ENCODE results near the gene CXorf38.

The CXorf38 gene, protein sequence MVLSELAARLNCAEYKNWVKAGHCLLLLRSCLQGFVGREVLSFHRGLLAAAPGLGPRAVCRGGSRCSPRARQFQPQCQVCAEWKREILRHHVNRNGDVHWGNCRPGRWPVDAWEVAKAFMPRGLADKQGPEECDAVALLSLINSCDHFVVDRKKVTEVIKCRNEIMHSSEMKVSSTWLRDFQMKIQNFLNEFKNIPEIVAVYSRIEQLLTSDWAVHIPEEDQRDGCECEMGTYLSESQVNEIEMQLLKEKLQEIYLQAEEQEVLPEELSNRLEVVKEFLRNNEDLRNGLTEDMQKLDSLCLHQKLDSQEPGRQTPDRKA

DNA sequence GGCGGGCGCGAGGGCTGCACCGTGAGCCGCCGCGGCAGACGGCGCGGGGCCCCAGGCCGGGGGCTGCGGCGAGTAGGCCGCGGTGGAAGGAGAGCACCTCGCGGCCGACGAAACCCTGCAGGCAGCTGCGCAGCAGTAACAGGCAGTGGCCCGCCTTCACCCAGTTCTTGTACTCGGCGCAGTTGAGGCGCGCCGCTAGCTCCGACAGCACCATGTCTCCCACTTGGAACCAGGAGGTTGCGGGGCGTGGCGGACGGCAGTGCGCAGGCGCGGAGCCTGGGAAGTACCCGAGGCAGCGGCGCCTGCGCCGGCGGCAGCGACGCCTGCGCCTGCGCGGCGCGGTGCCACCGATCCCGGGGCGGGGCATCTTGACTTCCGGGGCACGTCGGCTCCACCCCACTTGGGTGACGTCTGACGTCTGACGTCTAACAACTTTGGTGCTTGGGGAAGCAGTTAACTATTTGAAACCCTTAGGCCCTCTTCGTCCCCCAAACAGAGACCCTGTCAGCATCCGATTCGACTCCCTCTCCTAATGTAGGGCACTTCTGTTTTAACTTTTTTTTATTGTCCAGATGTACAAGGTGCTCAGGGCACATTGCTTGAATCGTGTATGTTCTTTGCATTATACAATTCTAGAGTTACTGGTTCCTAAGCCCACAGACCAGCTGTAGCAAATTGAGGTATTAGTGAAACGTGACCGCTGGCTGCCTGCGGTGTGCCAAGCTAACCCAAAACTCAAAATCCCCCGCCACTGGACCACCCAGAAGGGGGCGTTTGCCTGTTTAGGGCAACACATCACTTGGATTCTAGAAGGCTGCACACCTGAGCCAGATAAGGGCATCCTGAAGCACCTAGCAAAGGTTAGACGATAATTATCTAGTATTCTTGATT is at the start of gene CXorf38:
Gene CXorf38 (minus strand): TSS at position 255 of the 891 bp plus-strand sequence. CDS start 41 bp downstream, at position 214.
- in situ Hi-C loops (cut with MboI; ENCODE audit: low sequenced_read_pairs) = no loop called here

DNA sequence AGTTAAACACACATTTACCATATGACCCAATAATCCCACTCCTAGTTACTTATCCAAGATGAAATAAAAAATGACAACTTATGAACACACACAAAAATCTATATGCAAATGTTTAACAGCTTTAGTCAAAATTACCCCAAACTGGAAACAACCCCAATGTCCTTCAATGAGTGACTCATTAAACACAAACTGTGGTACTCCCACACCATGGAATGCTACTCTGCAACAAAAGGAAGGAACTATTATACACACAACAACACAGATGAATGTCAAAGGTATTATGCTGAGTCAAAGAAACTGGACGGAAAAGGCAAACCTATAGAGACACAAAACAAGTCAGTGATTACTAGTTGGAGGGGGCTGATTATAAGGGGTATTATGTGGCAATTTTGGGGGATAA is 47.4 kb upstream of the CXorf38 start:
- in situ Hi-C loops (cut with MboI; ENCODE audit: low sequenced_read_pairs) = no loop called here

DNA sequence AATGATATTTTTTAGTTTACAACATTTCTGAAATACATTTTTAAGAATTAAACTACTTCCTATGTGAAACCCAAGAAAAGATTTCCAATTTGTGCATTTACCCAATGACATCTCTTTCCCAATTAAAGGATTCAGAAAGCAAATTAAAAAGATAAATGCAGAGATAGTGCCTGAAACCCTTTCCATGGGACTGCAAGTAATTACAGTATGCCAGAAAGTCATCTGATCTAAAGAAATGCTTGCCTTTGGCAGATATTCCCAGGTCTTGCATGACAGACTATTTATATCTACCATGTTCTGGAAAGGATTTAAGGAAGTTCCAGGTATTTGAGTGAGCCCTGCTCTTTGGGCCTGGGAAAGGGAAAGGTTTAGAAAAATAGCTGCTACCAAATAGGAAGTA is 41.6 kb upstream of the CXorf38 start:
- in situ Hi-C loops (cut with MboI; ENCODE audit: low sequenced_read_pairs) = no loop called here

DNA sequence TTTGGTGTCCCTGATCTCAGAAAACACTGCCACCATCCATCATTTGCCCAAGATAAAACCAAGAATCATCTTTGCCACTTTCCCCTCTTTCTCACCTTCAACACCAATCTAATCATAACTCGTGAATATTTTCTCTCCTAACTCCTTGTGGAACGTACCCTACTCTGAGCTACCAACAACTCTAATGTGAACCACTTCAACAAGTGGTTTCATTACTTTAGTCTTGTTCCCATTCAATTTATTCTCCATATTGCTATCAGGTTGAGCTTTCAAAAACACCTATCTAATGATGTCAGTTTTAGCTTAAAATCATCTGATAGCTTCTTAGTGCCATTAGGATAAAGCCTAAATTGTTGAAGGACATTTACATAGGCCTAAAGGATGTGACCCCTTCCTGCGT is 39.8 kb upstream of the CXorf38 start:
- in situ Hi-C loops (cut with MboI; ENCODE audit: low sequenced_read_pairs) = no loop called here

DNA sequence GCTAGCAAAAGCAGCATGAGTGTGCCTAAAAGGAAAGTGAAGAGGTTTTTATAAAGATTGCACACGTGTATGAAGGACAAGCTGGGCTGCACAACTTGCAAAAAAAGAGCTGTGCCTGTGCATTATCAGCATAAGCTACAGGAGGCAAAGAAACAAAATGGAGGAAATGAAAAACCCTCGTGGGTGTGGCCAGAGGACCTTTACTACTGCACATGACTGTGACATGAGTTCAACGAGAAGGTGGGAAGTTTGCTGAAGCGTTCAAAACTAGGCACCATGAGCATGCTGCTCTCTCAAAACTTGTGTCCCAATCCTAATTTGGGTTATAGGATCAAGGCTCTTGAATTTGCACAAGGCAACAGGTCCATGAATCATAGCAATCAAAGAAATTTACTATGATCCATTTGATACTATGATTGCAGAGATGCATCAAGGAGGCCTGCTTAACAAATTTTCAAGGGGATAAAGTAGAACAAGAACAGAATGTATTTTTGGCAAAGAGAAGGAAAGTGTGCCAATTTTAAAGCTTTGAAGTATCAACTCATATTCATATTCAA is 38.1 kb upstream of the CXorf38 start:
- in situ Hi-C loops (cut with MboI; ENCODE audit: low sequenced_read_pairs) = no loop called here

DNA sequence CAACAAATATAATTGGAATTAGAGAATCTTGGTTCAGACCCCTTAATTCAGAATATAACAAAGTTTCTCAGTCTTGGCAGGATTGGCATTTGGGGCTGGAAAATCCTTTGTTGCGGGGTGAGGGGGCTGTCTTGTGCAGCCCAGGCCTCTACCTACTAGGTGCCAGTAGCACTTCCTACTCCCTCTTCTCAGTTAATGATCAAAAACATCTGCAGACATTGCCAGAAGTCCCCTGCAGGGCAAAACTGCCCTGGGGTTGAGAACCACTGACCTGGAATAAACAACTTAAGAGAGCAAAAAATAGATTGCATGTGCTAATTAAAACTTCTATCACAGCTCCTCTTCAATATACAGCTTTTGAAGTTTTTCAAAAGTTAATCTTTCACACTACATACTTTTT is 36.7 kb upstream of the CXorf38 start:
- in situ Hi-C loops (cut with MboI; ENCODE audit: low sequenced_read_pairs) = no loop called here

DNA sequence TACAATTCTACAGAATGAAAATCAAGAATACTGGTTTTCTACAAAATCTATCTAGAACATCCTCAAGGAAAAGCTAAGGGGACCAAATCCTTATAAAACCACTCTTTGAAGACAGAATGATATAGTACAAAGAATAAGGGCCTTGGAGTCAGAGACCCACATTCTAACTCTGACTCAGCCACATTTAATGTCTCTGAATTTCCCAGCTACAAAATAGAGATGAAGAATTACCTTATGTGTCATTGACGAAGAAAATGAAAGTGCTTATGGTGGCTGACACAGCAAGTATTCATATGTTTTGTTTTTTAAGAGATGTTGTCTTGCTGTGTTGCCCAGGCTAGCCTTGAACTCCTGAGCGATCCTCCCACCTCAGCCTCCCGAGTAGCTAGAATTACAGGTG is 35.9 kb upstream of the CXorf38 start:
- in situ Hi-C loops (cut with MboI; ENCODE audit: low sequenced_read_pairs) = no loop called here

DNA sequence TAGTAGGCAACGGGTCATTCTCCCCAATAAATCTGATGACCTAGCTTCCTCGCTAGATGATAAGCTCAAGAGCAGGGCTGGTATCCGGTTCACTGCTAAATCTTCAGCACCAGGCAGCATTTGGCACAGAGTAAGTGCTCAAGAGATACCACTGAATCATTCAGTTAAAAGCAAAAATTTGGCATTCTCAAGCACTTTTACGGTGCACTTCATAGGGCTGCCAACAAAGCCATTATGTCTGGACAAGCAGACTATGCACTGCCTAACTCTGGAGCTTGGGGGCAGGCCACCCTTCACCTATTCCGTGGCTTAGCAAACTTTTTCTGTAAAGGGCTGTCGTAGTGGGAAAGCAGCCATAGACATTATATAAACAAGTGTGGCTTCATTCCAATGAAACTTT is 23.8 kb upstream of the CXorf38 start:
- in situ Hi-C loops (cut with MboI; ENCODE audit: low sequenced_read_pairs) = loop anchor here (25.0 kb wide), 1 partner anchor 116 kb away; no protein-coding TSS in a partner anchor

DNA sequence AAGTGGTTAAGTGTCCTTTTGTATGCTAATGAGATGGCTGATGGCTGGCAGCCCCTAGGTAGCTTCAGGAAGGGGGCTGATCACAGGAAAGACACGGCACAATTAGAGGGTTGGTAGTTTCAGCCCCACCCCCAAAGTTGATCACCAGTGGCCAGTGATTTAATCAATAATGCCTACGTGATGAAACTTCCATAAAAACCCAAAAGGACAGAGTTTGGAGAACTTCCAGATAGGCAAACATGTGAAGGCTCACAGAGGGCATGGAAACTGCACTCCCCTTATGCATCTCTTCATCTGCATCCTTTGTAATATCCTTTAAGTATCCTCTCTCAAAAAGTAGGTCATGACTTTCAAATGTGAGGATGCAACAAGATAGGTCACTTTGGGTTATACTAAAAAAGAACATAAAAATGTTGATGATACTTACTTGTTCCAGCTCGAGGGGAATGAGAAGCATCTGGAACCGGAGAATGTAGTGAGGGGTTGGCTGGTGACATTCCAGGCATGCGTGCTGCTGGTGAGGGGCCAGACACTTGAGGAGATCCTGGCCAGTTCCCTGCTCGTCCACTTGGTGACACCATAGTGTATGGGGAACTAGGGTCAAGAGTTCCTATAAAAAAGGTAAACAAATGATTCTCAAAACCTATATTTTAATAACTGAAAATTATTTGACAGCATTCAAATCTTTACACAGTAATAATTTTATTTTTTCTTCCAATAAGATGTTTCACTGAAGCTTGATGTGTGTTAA is 16.7 kb upstream of the CXorf38 start:
- in situ Hi-C loops (cut with MboI; ENCODE audit: low sequenced_read_pairs) = loop anchor here (25.0 kb wide), 1 partner anchor 123 kb away; no protein-coding TSS in a partner anchor

DNA sequence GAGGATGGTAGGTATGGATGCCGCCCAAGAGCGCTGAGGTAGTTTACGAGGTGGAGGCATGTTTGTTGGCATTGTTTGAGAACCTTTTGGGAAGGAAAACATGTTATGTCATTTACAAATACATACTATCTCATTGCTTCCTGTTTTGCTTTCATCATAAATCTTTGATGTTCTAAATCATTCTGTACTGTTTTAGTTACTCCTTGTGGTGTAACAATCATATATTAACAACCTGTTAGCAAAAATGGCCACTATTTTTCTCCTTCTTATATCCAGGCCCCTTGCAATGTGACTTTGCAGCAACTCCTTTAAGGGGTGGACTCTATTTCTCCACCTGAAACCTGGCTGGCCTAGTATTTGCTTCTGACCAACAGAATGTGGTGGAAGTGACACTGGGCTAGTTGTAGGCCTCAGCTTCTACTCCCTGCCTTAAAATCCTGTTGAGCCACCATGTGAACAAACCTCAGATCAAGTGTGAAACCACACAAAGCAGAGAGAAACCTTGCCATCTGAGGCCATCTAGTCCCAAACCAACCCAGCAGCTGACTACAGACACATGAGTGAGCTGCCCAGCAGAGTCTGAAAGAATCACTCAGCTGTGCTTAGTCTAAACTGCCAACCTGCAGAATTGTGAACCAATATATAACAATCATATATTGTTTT is 15.8 kb upstream of the CXorf38 start:
- in situ Hi-C loops (cut with MboI; ENCODE audit: low sequenced_read_pairs) = loop anchor here (25.0 kb wide), 1 partner anchor 124 kb away; no protein-coding TSS in a partner anchor

DNA sequence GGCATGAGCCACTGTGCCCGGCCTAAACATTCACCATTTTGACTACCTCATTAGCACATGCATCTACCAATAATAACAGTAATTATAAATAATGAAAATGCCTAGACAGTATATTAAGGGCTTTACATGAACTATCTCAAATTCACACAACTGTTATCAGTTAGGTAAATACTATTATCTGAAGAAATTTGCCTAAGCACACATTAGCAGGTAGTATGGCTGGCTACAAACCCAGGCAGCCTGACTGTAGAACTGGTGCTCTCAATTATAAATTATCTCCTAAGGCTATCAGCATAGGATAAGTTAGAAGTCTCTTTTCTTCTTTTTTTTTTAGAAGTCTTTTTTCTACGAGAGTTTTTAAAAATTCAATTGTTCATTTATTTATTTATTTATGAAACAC is 14.1 kb upstream of the CXorf38 start:
- in situ Hi-C loops (cut with MboI; ENCODE audit: low sequenced_read_pairs) = loop anchor here (25.0 kb wide), 1 partner anchor 126 kb away; no protein-coding TSS in a partner anchor

DNA sequence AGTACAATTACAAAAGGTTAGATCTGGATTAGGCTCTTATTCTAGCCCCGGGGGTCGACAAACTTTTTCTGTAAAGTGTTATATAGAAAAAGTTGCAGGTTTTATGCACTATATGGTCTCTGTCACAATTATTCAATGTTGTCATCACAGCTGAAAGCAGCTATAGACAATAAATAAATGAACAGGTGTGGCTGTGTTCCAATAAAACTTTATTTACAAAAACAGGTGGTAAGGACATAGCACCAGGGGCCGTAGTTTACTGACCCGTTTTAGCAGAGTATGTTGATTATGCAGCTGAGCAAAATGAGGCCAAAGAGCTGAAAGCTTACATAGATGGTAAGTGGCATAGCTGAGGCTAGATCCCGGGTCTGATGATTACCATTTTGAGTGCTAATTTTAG is 13.0 kb upstream of the CXorf38 start:
- in situ Hi-C loops (cut with MboI; ENCODE audit: low sequenced_read_pairs) = loop anchor here (25.0 kb wide), 1 partner anchor 127 kb away; no protein-coding TSS in a partner anchor

DNA sequence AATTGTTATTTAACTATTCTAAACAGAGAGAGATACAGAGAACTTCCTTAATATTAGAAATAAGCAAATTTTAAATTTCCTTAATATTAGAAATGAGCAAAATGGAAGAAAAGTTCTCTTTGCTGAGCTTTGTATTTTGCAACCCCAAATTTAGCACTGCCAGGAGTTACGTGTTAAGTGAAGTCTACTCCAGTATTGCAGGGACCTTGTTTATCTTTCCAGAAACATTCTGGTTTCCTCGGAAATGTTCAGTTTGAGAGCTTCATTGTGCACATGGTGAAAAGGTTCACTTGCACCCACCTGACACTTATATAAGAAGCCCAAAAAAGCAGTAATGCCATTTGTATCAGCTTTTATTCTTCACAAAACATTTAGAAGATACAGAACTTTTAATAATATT is 6.2 kb upstream of the CXorf38 start:
- in situ Hi-C loops (cut with MboI; ENCODE audit: low sequenced_read_pairs) = loop anchor here (25.0 kb wide), 1 partner anchor 134 kb away; no protein-coding TSS in a partner anchor

DNA sequence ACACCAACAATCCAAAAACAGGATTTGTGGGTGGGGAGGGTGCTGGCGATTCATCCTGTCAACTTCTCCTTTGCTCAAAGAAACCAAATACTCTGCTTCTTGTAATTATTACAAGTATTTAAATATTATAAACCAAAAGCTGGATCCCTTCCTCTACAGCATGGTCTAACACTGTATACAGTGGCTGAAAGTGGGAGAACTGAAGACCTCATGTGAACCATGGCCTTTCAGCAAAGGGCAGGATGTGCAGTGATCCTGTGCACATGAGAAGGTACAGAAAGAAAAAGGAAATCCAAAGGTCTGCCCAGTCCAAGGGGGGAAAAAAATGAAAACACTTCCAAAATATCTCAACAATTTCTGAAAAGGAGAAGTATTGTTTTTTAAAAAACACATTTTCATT is 5.3 kb upstream of the CXorf38 start:
- in situ Hi-C loops (cut with MboI; ENCODE audit: low sequenced_read_pairs) = loop anchor here (25.0 kb wide), 1 partner anchor 135 kb away; no protein-coding TSS in a partner anchor

DNA sequence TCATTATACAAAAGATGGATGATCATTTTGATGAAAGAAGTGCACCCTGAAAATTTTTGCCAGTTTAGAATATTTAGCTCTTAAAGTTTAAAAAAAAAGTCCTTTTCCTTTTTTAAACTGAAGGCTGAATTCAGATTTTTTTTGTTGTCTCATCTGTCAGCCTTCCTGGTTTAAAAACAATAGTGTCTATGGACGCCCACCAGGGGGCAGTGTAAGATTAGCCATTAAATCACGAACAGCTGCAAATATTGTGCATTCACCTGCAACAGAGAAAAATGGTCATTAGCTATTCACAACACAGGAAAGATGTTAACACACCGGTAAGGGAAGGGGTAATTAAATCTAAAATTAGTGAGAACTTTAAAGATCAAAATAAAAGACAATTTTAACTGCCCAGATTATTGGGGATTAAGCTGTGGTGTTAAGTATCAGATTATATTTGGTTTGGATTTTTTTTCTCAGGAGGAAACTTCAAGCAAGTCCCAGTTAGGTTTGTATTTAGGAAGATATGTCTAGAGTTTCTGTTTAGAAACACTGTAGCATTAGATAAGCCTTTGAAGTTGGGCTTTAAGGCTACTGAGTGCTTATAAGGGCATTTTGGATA is 4.4 kb upstream of the CXorf38 start:
- in situ Hi-C loops (cut with MboI; ENCODE audit: low sequenced_read_pairs) = loop anchor here (25.0 kb wide), 1 partner anchor 136 kb away; no protein-coding TSS in a partner anchor

DNA sequence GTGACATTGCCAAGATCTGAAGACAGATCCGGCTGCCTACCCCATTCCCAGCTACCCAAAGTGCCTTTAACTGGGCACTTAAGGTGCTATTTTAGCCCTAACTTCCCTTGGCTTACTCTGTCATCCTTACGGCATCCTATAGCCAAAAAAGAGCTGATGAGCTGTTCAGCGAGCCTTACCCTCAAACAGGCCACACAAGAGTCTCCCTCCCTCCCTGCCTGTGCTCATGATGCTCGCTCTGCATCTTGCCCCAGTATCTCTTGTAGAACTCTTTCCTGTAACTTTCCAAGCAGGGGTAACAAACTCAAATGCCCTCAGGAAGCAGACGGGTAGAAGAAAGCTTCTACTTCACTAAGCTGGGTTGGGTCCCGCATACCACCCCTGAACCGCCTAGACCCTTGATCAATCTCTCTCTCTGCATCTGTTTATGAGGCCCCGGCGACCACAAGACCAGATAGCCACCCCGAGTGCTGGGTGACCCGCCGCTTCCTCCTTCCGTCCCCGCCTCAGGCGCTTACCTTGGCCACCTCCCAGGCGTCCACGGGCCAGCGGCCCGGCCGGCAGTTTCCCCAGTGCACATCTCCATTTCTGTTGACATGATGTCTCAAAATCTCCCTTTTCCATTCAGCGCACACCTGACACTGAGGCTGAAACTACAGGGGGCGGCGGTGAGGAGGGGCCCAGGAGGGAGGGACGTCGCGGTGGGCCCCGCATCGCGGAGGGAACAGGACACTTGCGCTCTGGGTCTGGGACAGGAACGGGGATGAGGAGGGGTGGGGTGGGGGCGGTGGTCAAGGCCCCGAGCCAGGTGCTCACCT is 663 bp downstream of the CXorf38 start:
- in situ Hi-C loops (cut with MboI; ENCODE audit: low sequenced_read_pairs) = no loop called here

DNA sequence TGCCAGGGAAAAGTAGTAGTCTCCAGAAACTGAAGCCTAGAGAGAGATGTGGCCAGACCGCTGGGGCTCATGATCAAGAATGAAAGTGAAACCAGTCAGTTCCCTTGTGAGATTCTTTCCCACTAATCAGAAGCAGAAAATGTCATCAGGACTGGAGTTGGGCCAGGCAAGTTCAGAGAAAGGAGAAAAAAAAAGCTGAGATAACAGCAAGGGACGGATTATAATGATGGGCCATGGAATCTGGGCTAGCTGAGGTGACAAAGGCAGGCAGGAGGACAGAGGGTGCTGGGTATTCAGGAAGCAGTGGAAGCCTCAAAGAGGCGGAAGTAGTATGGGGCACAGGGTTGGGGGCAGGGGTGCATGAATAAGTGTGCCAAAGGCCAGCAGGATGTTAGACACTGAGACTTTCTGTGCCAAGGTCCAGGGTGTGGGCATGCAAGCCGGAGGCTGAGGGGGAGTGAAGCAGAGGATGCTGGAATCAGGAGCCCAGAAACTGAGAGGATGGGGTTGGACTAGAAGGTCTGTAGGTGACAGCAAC is 2.5 kb downstream of the CXorf38 start:
- in situ Hi-C loops (cut with MboI; ENCODE audit: low sequenced_read_pairs) = no loop called here

DNA sequence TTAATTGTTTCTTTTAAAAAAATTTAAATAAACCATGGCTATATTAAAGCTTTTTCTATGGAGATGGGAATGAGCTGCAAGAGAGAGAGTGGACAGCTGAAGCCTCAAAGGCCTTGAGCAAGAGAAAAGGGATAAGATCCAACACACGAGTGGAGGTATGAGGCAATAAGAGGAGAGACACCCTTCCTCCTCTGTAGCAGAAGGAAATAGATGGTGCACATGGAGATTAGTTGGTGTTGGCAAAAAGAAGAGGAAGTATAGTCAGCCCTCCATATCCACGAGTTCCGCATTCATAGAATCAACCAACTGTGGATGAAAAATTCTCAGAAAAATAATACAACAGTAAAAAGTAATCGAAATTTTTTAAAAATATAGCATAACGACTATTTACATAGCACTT is 3.2 kb downstream of the CXorf38 start:
- in situ Hi-C loops (cut with MboI; ENCODE audit: low sequenced_read_pairs) = no loop called here

All from HL-60/S4 (cell line).